ENCODE data around the gene LRRC28.

DNA sequence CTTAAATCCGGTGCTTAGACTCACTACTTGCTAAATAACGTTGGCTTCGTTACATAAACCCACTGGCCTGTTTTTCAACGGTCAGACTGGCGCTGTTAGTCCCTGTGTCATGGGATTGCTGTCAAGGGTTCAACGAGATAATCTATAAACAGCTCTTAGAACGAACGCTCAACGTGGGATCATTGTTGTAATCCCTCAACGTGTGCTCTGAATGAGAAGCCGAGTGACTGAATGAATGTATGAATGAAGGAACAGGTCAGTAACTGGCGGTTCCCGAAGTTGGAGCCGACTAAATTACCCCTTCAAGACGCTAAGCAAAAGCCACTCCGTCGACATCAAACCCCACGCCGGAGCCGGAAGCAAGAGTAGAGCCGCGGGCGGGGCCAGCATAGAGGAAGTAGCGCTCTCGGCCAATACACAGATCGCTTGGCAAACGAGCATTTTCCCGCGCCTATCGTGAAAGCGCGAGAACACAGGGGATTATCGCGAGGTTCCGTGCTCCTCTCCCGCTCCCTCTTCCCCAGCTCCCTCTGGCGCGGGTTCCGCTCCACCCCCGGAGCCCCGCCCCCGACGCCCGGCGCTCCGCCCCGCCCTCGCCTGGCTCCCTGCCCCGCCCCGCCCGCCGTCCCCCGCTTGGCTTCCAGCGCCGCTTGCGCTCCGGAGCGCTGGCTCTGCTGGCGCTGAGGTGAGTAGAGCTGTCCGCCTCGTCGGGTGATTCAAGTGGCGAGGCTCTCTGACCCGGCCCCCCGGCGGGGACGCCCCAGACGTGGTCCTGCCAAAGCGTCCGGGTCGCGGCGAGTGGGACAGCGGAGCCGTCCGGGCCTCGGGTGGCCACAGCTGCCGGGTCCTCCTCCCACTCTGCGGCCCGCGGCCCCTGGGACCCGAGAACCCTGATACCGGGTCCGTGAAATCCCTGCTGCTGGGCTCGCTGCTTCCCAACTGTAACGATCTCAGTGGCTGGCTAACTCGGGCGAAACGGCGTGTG lies at the start of gene LRRC28:
- TF ChIP-seq POLR2A (IDR thresholded peaks at IDR 0.05) (peak; percentile 95), EP300 (IDR thresholded peaks at IDR 0.05; ENCODE audit: low read depth) (no peak), POLR2AphosphoS5 (IDR thresholded peaks at IDR 0.05) (peak; percentile 91 to 99 (median 98))
